SK-N-SH treated with all-trans-retinoic acid at 6 μM for 48 hours (cell line): ENCODE measurements around the gene ZNF221.

ENCODE experiments used
- ATAC-seq: fragments of 200-7000 bp; cut with Tn5 transposase; 3 replicates; pipeline ENCODE4 v1.9.1; 2020; ENCODE audit warnings: mild to moderate bottlenecking, moderate library complexity
- ARNTL ChIP-seq: fragments of 450-650 bp; formaldehyde crosslinking; IDR thresholded peaks from 2 replicates; pipeline ENCODE4 v1.5.0; 2020; ENCODE audit warnings: low read depth, mild to moderate bottlenecking, moderate library complexity, borderline replicate concordance
- BACH2 ChIP-seq: fragments of 250-450 bp; sonication (Bioruptor Pico); IDR thresholded peaks from 2 replicates; pipeline ENCODE4 v1.9.0; 2021; ENCODE audit warnings: mild to moderate bottlenecking, borderline replicate concordance
- CSDC2 ChIP-seq: fragments of 250-450 bp; sonication (Bioruptor Pico); IDR thresholded peaks from 2 replicates; pipeline ENCODE4 v1.5.0; 2020; ENCODE audit warnings: mild to moderate bottlenecking, moderate library complexity
- ESRRG ChIP-seq: fragments of 250-450 bp; sonication (Bioruptor Pico); IDR thresholded peaks from 2 replicates; pipeline ENCODE4 v1.6.1; 2021; ENCODE audit warnings: mild to moderate bottlenecking
- GLIS3 ChIP-seq: fragments of 250-450 bp; sonication (Bioruptor Pico); IDR thresholded peaks from 2 replicates; pipeline ENCODE4 v1.5.0; 2020; ENCODE audit warnings: mild to moderate bottlenecking, moderate library complexity
- OSR1 ChIP-seq: fragments of 250-450 bp; sonication (Bioruptor Pico); IDR thresholded peaks from 2 replicates; pipeline ENCODE4 v1.8.0; 2022; ENCODE audit warnings: moderate library complexity, mild to moderate bottlenecking, inconsistent platforms
- RARB ChIP-seq: fragments of 250-450 bp; sonication (Bioruptor Pico); IDR thresholded peaks from 2 replicates; pipeline ENCODE4 v1.8.0; 2021; ENCODE audit warnings: mild to moderate bottlenecking, moderate library complexity
- SNAI2 ChIP-seq: fragments of 250-450 bp; sonication (Bioruptor Pico); IDR thresholded peaks from 2 replicates; pipeline ENCODE4 v1.5.0; 2020; ENCODE audit warnings: mild to moderate bottlenecking, moderate library complexity
- TCF4 ChIP-seq: fragments of 250-450 bp; sonication (Bioruptor Pico); IDR thresholded peaks from 2 replicates; pipeline ENCODE4 v1.8.0; 2021; ENCODE audit warnings: mild to moderate bottlenecking, moderate library complexity, borderline replicate concordance
- TOX ChIP-seq: fragments of 250-450 bp; sonication (Bioruptor Pico); IDR thresholded peaks from 2 replicates; pipeline ENCODE4 v1.8.0; 2021; ENCODE audit warnings: mild to moderate bottlenecking, moderate library complexity, borderline replicate concordance
- ZC3H10 ChIP-seq: fragments of 250-450 bp; sonication (Bioruptor Pico); IDR thresholded peaks from 2 replicates; pipeline ENCODE4 v1.5.1; 2021; ENCODE audit warnings: mild to moderate bottlenecking, moderate library complexity
- ZFP3 ChIP-seq: fragments of 250-450 bp; sonication (Bioruptor Pico); IDR thresholded peaks from 2 replicates; pipeline ENCODE4 v1.5.0; 2020; ENCODE audit warnings: mild to moderate bottlenecking, moderate library complexity
- ZFP30 ChIP-seq: fragments of 450-650 bp; formaldehyde crosslinking; IDR thresholded peaks from 2 replicates; pipeline ENCODE4 v1.5.0; 2022; ENCODE audit warnings: mild to moderate bottlenecking, moderate library complexity
- ZNF565 ChIP-seq: fragments of 450-650 bp; formaldehyde crosslinking; conservative IDR thresholded peaks from 2 replicates; pipeline ENCODE4 v1.5.0; 2020; ENCODE audit warnings: low read depth, mild to moderate bottlenecking, moderate library complexity
- TF ChIP-seq, protein P1 (sequence below): fragments of 250-450 bp; sonication (Bioruptor Pico); IDR thresholded peaks from 2 replicates; pipeline ENCODE4 v1.5.1; 2020; ENCODE audit warnings: low read depth, mild to moderate bottlenecking, moderate library complexity
- TF ChIP-seq, protein P2 (sequence below): fragments of 250-450 bp; sonication (Bioruptor Pico); IDR thresholded peaks from 2 replicates; pipeline ENCODE4 v1.8.0; 2020; ENCODE audit warnings: mild to moderate bottlenecking, moderate library complexity, borderline replicate concordance

The ZNF221 gene

DNA sequence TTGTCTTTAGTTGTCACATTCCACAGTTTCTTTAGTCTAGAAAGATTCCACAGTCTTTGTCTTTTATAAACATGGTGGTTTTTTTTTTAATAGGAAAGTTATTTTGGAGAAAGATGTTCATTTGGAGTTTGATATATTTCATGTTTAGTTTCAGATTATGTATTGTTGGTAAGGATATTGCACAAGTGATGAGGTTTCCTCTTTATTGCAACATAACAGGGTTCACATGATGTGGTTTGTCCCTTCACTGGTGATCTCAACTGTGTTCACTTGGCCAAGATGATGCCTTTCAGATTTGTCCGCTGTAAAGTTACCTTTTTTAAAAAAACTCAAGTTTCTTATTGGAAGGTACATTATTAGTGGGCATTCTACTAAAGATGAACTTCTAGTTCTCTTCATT, 54.9 kb downstream of the ZNF221 start:
- no peak for TF ChIP-seq ZNF565
- TF ChIP-seq ESRRG (CRISPR knock-in tag), result no peak
- TF ChIP-seq BACH2 (CRISPR knock-in tag), result no peak
- no peak for TF ChIP-seq RARB (CRISPR knock-in tag)
- no peak for TF ChIP-seq SNAI2 (CRISPR knock-in tag)
- no peak for TF ChIP-seq ZFP30 (CRISPR knock-in tag)
- TF ChIP-seq, protein P1, sequence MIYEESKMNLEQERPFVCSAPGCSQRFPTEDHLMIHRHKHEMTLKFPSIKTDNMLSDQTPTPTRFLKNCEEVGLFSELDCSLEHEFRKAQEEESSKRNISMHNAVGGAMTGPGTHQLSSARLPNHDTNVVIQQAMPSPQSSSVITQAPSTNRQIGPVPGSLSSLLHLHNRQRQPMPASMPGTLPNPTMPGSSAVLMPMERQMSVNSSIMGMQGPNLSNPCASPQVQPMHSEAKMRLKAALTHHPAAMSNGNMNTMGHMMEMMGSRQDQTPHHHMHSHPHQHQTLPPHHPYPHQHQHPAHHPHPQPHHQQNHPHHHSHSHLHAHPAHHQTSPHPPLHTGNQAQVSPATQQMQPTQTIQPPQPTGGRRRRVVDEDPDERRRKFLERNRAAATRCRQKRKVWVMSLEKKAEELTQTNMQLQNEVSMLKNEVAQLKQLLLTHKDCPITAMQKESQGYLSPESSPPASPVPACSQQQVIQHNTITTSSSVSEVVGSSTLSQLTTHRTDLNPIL (CRISPR knock-in tag), result no peak
- TF ChIP-seq CSDC2 (CRISPR knock-in tag), result no peak
- no peak for ATAC-seq

DNA sequence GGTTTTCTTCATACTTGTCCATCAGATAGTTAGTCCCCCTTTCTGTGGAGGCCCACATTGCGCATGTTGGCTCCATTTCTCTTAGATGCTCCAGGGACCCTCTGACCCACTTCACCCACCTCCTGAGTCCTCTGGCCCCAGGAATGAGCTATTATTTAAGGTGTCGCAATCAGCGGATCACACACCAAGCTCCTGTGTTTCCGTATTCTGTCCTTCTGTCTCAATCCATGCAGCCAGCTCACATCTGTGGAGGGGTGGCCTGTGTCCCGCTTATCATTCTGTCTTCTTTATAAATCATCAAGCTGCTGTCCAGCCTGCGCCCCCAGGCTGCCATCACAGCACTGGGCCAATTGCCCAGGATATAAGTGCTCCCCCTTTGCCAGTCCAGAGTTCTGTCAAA, 56.4 kb downstream of the ZNF221 start:
- TF ChIP-seq ZFP3 (CRISPR knock-in tag), result no peak
- TF ChIP-seq ARNTL (CRISPR knock-in tag), result no peak
- no peak for TF ChIP-seq OSR1 (CRISPR knock-in tag)
- TF ChIP-seq, protein P1 (CRISPR knock-in tag), result no peak
- TF ChIP-seq ZC3H10 (CRISPR knock-in tag), result no peak
- TF ChIP-seq RARB (CRISPR knock-in tag), result no peak
- no peak for TF ChIP-seq SNAI2 (CRISPR knock-in tag)
- TF ChIP-seq GLIS3, result no peak
- TF ChIP-seq TOX (CRISPR knock-in tag), result no peak
- TF ChIP-seq, protein P2, sequence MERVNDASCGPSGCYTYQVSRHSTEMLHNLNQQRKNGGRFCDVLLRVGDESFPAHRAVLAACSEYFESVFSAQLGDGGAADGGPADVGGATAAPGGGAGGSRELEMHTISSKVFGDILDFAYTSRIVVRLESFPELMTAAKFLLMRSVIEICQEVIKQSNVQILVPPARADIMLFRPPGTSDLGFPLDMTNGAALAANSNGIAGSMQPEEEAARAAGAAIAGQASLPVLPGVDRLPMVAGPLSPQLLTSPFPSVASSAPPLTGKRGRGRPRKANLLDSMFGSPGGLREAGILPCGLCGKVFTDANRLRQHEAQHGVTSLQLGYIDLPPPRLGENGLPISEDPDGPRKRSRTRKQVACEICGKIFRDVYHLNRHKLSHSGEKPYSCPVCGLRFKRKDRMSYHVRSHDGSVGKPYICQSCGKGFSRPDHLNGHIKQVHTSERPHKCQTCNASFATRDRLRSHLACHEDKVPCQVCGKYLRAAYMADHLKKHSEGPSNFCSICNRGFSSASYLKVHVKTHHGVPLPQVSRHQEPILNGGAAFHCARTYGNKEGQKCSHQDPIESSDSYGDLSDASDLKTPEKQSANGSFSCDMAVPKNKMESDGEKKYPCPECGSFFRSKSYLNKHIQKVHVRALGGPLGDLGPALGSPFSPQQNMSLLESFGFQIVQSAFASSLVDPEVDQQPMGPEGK, result no peak
- no peak for ATAC-seq

DNA sequence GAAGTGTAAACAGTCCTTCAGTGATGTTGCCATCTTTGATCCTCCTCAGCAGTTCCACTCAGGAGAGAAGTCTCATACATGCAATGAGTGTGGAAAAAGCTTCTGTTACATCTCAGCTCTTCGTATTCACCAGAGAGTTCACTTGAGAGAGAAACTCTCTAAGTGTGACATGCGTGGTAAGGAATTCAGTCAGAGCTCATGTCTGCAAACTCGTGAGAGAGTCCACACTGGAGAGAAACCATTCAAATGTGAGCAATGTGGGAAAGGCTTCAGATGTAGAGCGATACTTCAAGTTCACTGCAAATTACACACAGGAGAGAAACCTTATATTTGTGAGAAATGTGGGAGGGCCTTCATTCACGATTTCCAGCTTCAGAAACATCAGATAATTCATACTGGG, 59.4 kb downstream of the ZNF221 start:
- TF ChIP-seq TCF4 (CRISPR knock-in tag), result no peak
- ATAC-seq, result no peak
